K562 (cell line): ENCODE results near the gene SEC14L1. TPM values are rescaled to one million over a fixed set of nuclear protein-coding genes. Genes with fewer than 3 reads are reported as not detected.

Experiments used
- BHLHE40 ChIP-seq: IDR thresholded peaks from 2 replicates; pipeline ENCODE4 v1.6.1; 2011; ENCODE audit warnings: low read length, improper control_type of control experiment
- E4F1 ChIP-seq: fragments of 250-450 bp; sonication (Bioruptor Pico); IDR thresholded peaks from 2 replicates; pipeline ENCODE4 v1.5.0; 2021; ENCODE audit warnings: mild to moderate bottlenecking, borderline replicate concordance
- GTF2E2 ChIP-seq: fragments of 200-800 bp; sonication (Bioruptor generic); IDR thresholded peaks from 2 replicates; pipeline ENCODE4 v1.6.1; 2016; ENCODE audit warnings: missing genetic modification characterization, missing compliant biosample characterization
- MBD1 ChIP-seq: fragments of 250-450 bp; sonication (Bioruptor Pico); IDR thresholded peaks from 2 replicates; pipeline ENCODE4 v1.8.0; 2022; ENCODE audit warnings: inconsistent platforms
- MLLT1 ChIP-seq, 2 experiments: fragments of 450-650 bp; IDR thresholded peaks; 2 replicates each; pipeline ENCODE4 v1.6.1; 2016
- PTRF ChIP-seq: fragments of 450-650 bp; IDR thresholded peaks from 2 replicates; pipeline ENCODE4 v1.6.1; 2016; ENCODE audit warnings: mild to moderate bottlenecking, missing genetic modification characterization, missing compliant biosample characterization
- REST ChIP-seq, 2 experiments: fragments of 450-650 bp; formaldehyde crosslinking in 1 of 2; IDR thresholded peaks; 2 replicates each; pipeline versions ENCODE4 v1.4.0 to v1.6.1; 2014 to 2020; ENCODE audit warnings: mild to moderate bottlenecking in 2 of 2, borderline replicate concordance in 1 of 2, low read depth in 1 of 2
- SAFB2 ChIP-seq: fragments of 200-400 bp; formaldehyde crosslinking; IDR thresholded peaks from 2 replicates; pipeline ENCODE4 v1.6.1; 2018; ENCODE audit warnings: borderline replicate concordance, low read length, low read depth, moderate library complexity; ENCODE audit not compliant: severe bottlenecking
- ZFPM2 ChIP-seq: fragments of 250-450 bp; sonication (Bioruptor Pico); IDR thresholded peaks from 2 replicates; pipeline ENCODE4 v1.5.1; 2022; ENCODE audit warnings: mild to moderate bottlenecking
- ZNF143 ChIP-seq: sonication (generic); formaldehyde crosslinking; IDR thresholded peaks from 2 replicates; pipeline ENCODE4 v1.9.0; 2022; ENCODE audit warnings: mild to moderate bottlenecking, missing genetic modification reagents
- ZNF644 ChIP-seq: fragments of 200-800 bp; sonication (Bioruptor generic); IDR thresholded peaks from 2 replicates; pipeline ENCODE4 v1.6.1; 2016; ENCODE audit warnings: low read depth, missing genetic modification characterization, missing compliant biosample characterization
- polyA plus RNA-seq, 8 experiments: library from polyadenylated mRNA; depleted of rRNA in 4 of 8; stranded (reverse) in 5 of 8; unstranded in 3 of 8; fragments of >200 nt; fragmentation: Nextera tagmentation in 2 of 8; fragmentation: Illumina TruSeq in 1 of 8; extraction: Ambion mirVana in 2 of 8; extraction: Trizol in 1 of 8; gene quantifications; 2 replicates each; pipeline versions ENCODE4 v1.2.1 to v1.2.3, GENCODE V29; 2011 to 2014; ENCODE audit warnings: inconsistent platforms in 1 of 8, missing spikeins in 1 of 8
- total RNA-seq, 7 experiments: library from RNA; depleted of rRNA in 6 of 7; stranded (reverse); fragments of >200 nt in 6 of 7; fragmentation: Illumina TruSeq in 2 of 7; extraction: Trizol in 2 of 7; gene quantifications; 2 replicates each; pipeline versions ENCODE4 v1.2.1 to v1.2.3, GENCODE V29; 2011 to 2021; ENCODE audit warnings: low replicate concordance in 1 of 7

The SEC14L1 gene
- total and polyA plus RNA-seq, 9 of the 15 experiments (the other 6 are each of a cell fraction or from before 2014, with no cell fraction given) = 3.1 to 39.7 (median 15.2) TPM

GRCh38 chr17:77225265-77225664 lies 84.5 kb downstream of the SEC14L1 start (continued):
- TF ChIP-seq SAFB2 = no peak
- no peak for TF ChIP-seq ZNF644
- no peak for TF ChIP-seq REST (IDR thresholded peaks at IDR 0.05; ENCODE audit: borderline replicate concordance)
- TF ChIP-seq REST (CRISPR knock-in tag; IDR thresholded peaks at IDR 0.05; ENCODE audit: low read depth) = no peak
- TF ChIP-seq MLLT1 (IDR thresholded peaks at IDR 0.05) = no peak
- no peak for TF ChIP-seq ZFPM2
- TF ChIP-seq PTRF = no peak
- TF ChIP-seq ZNF143 (CRISPR knock-in tag) = no peak
- no peak for TF ChIP-seq GTF2E2 (tag)
- TF ChIP-seq BHLHE40 = no peak
- no peak for TF ChIP-seq MBD1 (CRISPR knock-in tag)
- no peak for TF ChIP-seq E4F1 (CRISPR knock-in tag)
